Measurements from ENCODE around the gene DKK2. TPM values are rescaled to one million over a fixed set of nuclear protein-coding genes. Genes with fewer than 3 reads are reported as not detected.

DKK2 gene
- total and polyA plus RNA-seq, 2 donors (not counting 3 experiments of a cell fraction or from before 2014, with no cell fraction given) = 0.14 to 0.24 TPM

GRCh38 chr4:107034996-107035818 lies 906 bp downstream of the DKK2 start:
- Histone ChIP-seq H3K9me1 (replicated peaks; ENCODE audit: control insufficient read depth, extremely low read depth, insufficient read depth, low read length) (no peaks in the 10 kb centered on the region), H3K9ac (replicated peaks; ENCODE audit: extremely low read depth, insufficient read depth, low read length) (no peak overlapping the region), H3K4me1 (ENCODE audit: control insufficient read depth, extremely low read depth, insufficient read depth, low read length) (peaks cover 34% of the 10 kb centered on the region), H3K79me2 (ENCODE audit: control insufficient read depth, insufficient read depth, low read length) (no peaks in the 10 kb centered on the region), H2AFZ (ENCODE audit: low read depth, low read length) (peak overlapping the region; percentile 85), H3K4me2 (ENCODE audit: insufficient read depth, low read length) (peak overlapping the region; percentile 100), H3K9me3 (replicated peaks; ENCODE audit: control insufficient read depth, insufficient read depth, low read length) (no peaks in the 10 kb centered on the region), H3K27ac (ENCODE audit: insufficient read depth, low read depth, low read length) (no peak overlapping the region), H3K36me3 (ENCODE audit: control insufficient read depth in 2 of 2, extremely low read depth in 1 of 2, insufficient read depth in 2 of 2, low read length in 2 of 2) (no peaks in the 10 kb centered on the region), H3K27me3 (ENCODE audit: control insufficient read depth in 2 of 2, insufficient read depth in 2 of 2, low read length in 2 of 2) (peaks cover 17 to 19% of the 10 kb centered on the region in 2 experiments), H3K4me3 (replicated peaks in 1 of 3; ENCODE audit: insufficient read depth in 1 of 3, low read depth in 1 of 3, low read length in 3 of 3) (peak overlapping the region; percentile 29 to 84 (median 62)), H4K20me1 (replicated peaks; ENCODE audit: control insufficient read depth, extremely low read depth, insufficient read depth, low read length) (no peaks in the 10 kb centered on the region)
- TF ChIP-seq, protein P1, sequence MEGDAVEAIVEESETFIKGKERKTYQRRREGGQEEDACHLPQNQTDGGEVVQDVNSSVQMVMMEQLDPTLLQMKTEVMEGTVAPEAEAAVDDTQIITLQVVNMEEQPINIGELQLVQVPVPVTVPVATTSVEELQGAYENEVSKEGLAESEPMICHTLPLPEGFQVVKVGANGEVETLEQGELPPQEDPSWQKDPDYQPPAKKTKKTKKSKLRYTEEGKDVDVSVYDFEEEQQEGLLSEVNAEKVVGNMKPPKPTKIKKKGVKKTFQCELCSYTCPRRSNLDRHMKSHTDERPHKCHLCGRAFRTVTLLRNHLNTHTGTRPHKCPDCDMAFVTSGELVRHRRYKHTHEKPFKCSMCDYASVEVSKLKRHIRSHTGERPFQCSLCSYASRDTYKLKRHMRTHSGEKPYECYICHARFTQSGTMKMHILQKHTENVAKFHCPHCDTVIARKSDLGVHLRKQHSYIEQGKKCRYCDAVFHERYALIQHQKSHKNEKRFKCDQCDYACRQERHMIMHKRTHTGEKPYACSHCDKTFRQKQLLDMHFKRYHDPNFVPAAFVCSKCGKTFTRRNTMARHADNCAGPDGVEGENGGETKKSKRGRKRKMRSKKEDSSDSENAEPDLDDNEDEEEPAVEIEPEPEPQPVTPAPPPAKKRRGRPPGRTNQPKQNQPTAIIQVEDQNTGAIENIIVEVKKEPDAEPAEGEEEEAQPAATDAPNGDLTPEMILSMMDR (IDR thresholded peaks at IDR 0.05; ENCODE audit: extremely low read depth in 1 of 2, insufficient read depth in 1 of 2, low read depth in 1 of 2, low read length in 2 of 2) = no peak
- TF ChIP-seq POLR2AphosphoS5 (IDR thresholded peaks at IDR 0.05; ENCODE audit: insufficient read depth, low read depth, low read length) (no peak), GATA2 (IDR thresholded peaks at IDR 0.05; ENCODE audit: insufficient read depth, insufficient read length, low read depth, low read length) (no peak), EZH2 (IDR thresholded peaks at IDR 0.05; ENCODE audit: borderline replicate concordance, low read depth, low read length, severe bottlenecking) (no peak), FOS (IDR thresholded peaks at IDR 0.05; ENCODE audit: borderline replicate concordance, insufficient read depth, low read length) (no peak), POLR2A (IDR thresholded peaks at IDR 0.05; ENCODE audit: low read depth, low read length) (no peak), MYC (IDR thresholded peaks at IDR 0.05; ENCODE audit: low read depth, low read length) (no peak), JUN (IDR thresholded peaks at IDR 0.05; ENCODE audit: borderline replicate concordance, insufficient read depth, insufficient read length, low read depth) (no peak)
- TF ChIP-seq, protein P2, sequence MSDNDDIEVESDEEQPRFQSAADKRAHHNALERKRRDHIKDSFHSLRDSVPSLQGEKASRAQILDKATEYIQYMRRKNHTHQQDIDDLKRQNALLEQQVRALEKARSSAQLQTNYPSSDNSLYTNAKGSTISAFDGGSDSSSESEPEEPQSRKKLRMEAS (IDR thresholded peaks at IDR 0.05; ENCODE audit: insufficient read depth, insufficient read length) = no peak
- FAIRE-seq = peak; percentile 37
- BruUV-seq (replicated peaks) = no TSS peak
- peak; percentile 28 for DNase-seq (ENCODE audit: low read depth, low spot score)
- ChIA-PET CTCF (interaction anchor here (1.2 to 15.3 kb wide), 8 partner anchors 8 to 769 kb away, joined by 3 to 202 read pairs (median 8); no protein-coding TSS in a partner anchor), POLR2A (no interaction called here)
- intact Hi-C loops (cut with micrococcal nuclease) (loop anchor here (1.0 to 10.0 kb wide), 6 partner anchors 148 to 770 kb away; no protein-coding TSS in a partner anchor), dilution Hi-C loops (cut with MboI; ENCODE audit: extremely low pct_ligation_motif_present, low sequenced_read_pairs) (no loop called here)
